Measurements from ENCODE around the gene FAM136A. TPM values are rescaled to one million over a fixed set of nuclear protein-coding genes. Genes with fewer than 3 reads are reported as not detected.

FAM136A gene
- total RNA-seq, 1 donor from 2014 or later: 2.0 TPM

- Histone ChIP-seq H3K27ac (no peak overlapping the region), H3K27me3 (no peaks in the 10 kb centered on the region), H3K4me1 (no peaks in the 10 kb centered on the region), H3K4me3 (no peak overlapping the region), H3K9me3 (no peaks in the 10 kb centered on the region), H3K36me3 (no peaks in the 10 kb centered on the region)
- peak; percentile 32 to 58 (median 45) for TF ChIP-seq CTCF (IDR thresholded peaks at IDR 0.05)
- intact Hi-C loops (cut with DNase I): no loop called here
- no peak for DNase-seq (ENCODE audit: low spot score in 2 of 2)
These were observed 39.1 kb upstream of the FAM136A start for GRCh38 chr2:70340761-70341476.

- no peak overlapping the region for H3K4me3 ChIP-seq
- no peaks in the 10 kb centered on the region for H3K4me1 ChIP-seq
- no peaks in the 10 kb centered on the region for H3K9me3 ChIP-seq
- H3K27me3 ChIP-seq: no peaks in the 10 kb centered on the region
- intact Hi-C loops (cut with DNase I): no loop called here
- no peak for TF ChIP-seq CTCF (IDR thresholded peaks at IDR 0.05)
- DNase-seq (ENCODE audit: low spot score in 2 of 2): no peak
- no peaks in the 10 kb centered on the region for H3K36me3 ChIP-seq
- H3K27ac ChIP-seq: no peak overlapping the region
These were observed 38.2 kb upstream of the FAM136A start for GRCh38 chr2:70340075-70340474.

- Histone ChIP-seq H3K9me3 (no peaks in the 10 kb centered on the region), H3K4me1 (no peaks in the 10 kb centered on the region), H3K27ac (no peak overlapping the region), H3K27me3 (no peaks in the 10 kb centered on the region), H3K36me3 (no peaks in the 10 kb centered on the region), H3K4me3 (no peak overlapping the region)
- no peak for TF ChIP-seq CTCF (IDR thresholded peaks at IDR 0.05)
- intact Hi-C loops (cut with DNase I): no loop called here
- DNase-seq (ENCODE audit: low spot score in 2 of 2): no peak
These were observed 34.7 kb upstream of the FAM136A start for GRCh38 chr2:70336552-70336951.

GRCh38 chr2:70331012-70331411, 29.1 kb upstream of the FAM136A start:
- intact Hi-C loops (cut with DNase I): no loop called here
- Histone ChIP-seq H3K9me3 (no peaks in the 10 kb centered on the region), H3K27ac (no peak overlapping the region), H3K27me3 (no peaks in the 10 kb centered on the region), H3K4me1 (no peaks in the 10 kb centered on the region), H3K4me3 (no peak overlapping the region), H3K36me3 (no peaks in the 10 kb centered on the region)
- no peak for DNase-seq (ENCODE audit: low spot score in 2 of 2)
- no peak for TF ChIP-seq CTCF (IDR thresholded peaks at IDR 0.05)

- H3K4me1 ChIP-seq: no peaks in the 10 kb centered on the region
- no peaks in the 10 kb centered on the region for H3K9me3 ChIP-seq
- no peaks in the 10 kb centered on the region for H3K27me3 ChIP-seq
- H3K27ac ChIP-seq: no peak overlapping the region
- no peak for DNase-seq (ENCODE audit: low spot score in 2 of 2)
- intact Hi-C loops (cut with DNase I): no loop called here
- H3K4me3 ChIP-seq: no peak overlapping the region
- no peaks in the 10 kb centered on the region for H3K36me3 ChIP-seq
- TF ChIP-seq CTCF (IDR thresholded peaks at IDR 0.05): no peak
These were observed 28.6 kb upstream of the FAM136A start for GRCh38 chr2:70330476-70330875.
